DMS 273 (cell line): ENCODE results near the gene CD79A.

Source experiments
- DNase-seq: peaks from one replicate; lab custom pipeline; 2025; ENCODE audit not compliant: unreplicated experiment; lab: John Stamatoyannopoulos, UW

The CD79A gene

GRCh38 chr19:41917676-41918075 is 40.6 kb downstream of the CD79A start:
- peak; percentile 51 for DNase-seq

- no peak for DNase-seq
Measured at GRCh38 chr19:41918095-41918494, 41.0 kb downstream of the CD79A start.

GRCh38 chr19:41918653-41919244 is 41.7 kb downstream of the CD79A start:
- DNase-seq = no peak

GRCh38 chr19:41919948-41920712 is 43.1 kb downstream of the CD79A start:
- no peak for DNase-seq

- DNase-seq = no peak
Measured at GRCh38 chr19:41920882-41921576, 44.0 kb downstream of the CD79A start.

- peak; percentile 28 for DNase-seq
Measured at GRCh38 chr19:41921577-41922576, 44.8 kb downstream of the CD79A start.

GRCh38 chr19:41922585-41922984 is 45.5 kb downstream of the CD79A start:
- DNase-seq = no peak

- no peak for DNase-seq
Measured at GRCh38 chr19:41923045-41923788, 46.1 kb downstream of the CD79A start.

- DNase-seq = no peak
Measured at GRCh38 chr19:41924151-41925145, 47.4 kb downstream of the CD79A start.

GRCh38 chr19:41925208-41926003 is 48.3 kb downstream of the CD79A start:
- DNase-seq = peak; percentile 31

GRCh38 chr19:41926028-41926762 is 49.1 kb downstream of the CD79A start:
- DNase-seq = peak; percentile 39

GRCh38 chr19:41926763-41927496 is 49.9 kb downstream of the CD79A start:
- no peak for DNase-seq

GRCh38 chr19:41927497-41928192 is 50.6 kb downstream of the CD79A start:
- DNase-seq = no peak

- peak; percentile 59 for DNase-seq
Measured at GRCh38 chr19:41928221-41928683, 51.2 kb downstream of the CD79A start, which contains the start of gene ERFL. TSS of gene ERFL (minus strand) at chr19:41928449. CDS start at chr19:41912919, 15,530 bp downstream.

- no peak for DNase-seq
Measured at GRCh38 chr19:41928754-41929535, 51.9 kb downstream of the CD79A start.
